Activated CD4-positive, alpha-beta T cell treated with anti-CD3 and anti-CD28 coated beads for 1 hour (primary cell): ENCODE results near the gene POLR2E.

Source experiments
- DNase-seq: peaks from one replicate; pipeline ENCODE4 v3.0.0-alpha.2; 2020

The POLR2E gene

GRCh38 chr19:1109697-1110671 is 14.8 kb upstream of the POLR2E start:
- no peak for DNase-seq

GRCh38 chr19:1109032-1109551 is 13.9 kb upstream of the POLR2E start:
- no peak for DNase-seq

GRCh38 chr19:1108291-1109031 is 13.3 kb upstream of the POLR2E start:
- no peak for DNase-seq

GRCh38 chr19:1107661-1108261 is 12.6 kb upstream of the POLR2E start:
- no peak for DNase-seq

- no peak for DNase-seq
These were observed 11.9 kb upstream of the POLR2E start for GRCh38 chr19:1106841-1107660.

GRCh38 chr19:1105873-1106840 is 11.0 kb upstream of the POLR2E start:
- DNase-seq = no peak

- no peak for DNase-seq
These were observed 10.1 kb upstream of the POLR2E start for GRCh38 chr19:1105008-1105872.

GRCh38 chr19:1104311-1105007 is 9.3 kb upstream of the POLR2E start:
- DNase-seq = peak; percentile 57

GRCh38 chr19:1103708-1104310 is 8.6 kb upstream of the POLR2E start, which contains the start of gene GPX4:
Gene GPX4, plus strand, starts transcription at chr19:1103994. Its CDS starts 50 bp downstream, at chr19:1104044.
- peak; percentile 98 for DNase-seq

GRCh38 chr19:1103132-1103707 is 8.0 kb upstream of the POLR2E start:
- no peak for DNase-seq

- DNase-seq = no peak
These were observed 7.4 kb upstream of the POLR2E start for GRCh38 chr19:1102407-1103131.

GRCh38 chr19:1101337-1101698 is 6.1 kb upstream of the POLR2E start:
- DNase-seq = no peak

GRCh38 chr19:1098177-1099051 is 3.2 kb upstream of the POLR2E start:
- DNase-seq = no peak

GRCh38 chr19:1097810-1098176 is 2.6 kb upstream of the POLR2E start:
- no peak for DNase-seq

- DNase-seq = no peak
These were observed 559 bp downstream of the POLR2E start for GRCh38 chr19:1094655-1094977.

GRCh38 chr19:1093811-1094553 is 1.2 kb downstream of the POLR2E start:
- DNase-seq = no peak
